T-helper 17 cell (primary cell): Measurements from ENCODE around the gene DFFB. TPM values are rescaled to one million over a fixed set of nuclear protein-coding genes. Genes with fewer than 3 reads are reported as not detected.
A peak's percentile ranks its signal among the peaks of the same experiment; 100 is the strongest.
"Not testable (repeated sequence)": the region's sequence is repeated elsewhere in the genome, so short reads cannot be mapped to it uniquely, and the experiment has no call there.

Experiments
- ATAC-seq: fragments of 150-1000 bp; cut with Tn5 transposase; 2 replicates; pipeline ENCODE4 v1.10.0; 2021; ENCODE audit warnings: mild to moderate bottlenecking, moderate library complexity
- DNase-seq, 3 donors: peaks; one replicate each; pipeline versions ENCODE4 v3.0.0 to v3.0.0-alpha.2; 2020 to 2021
- H3K9me3 ChIP-seq: one replicate; pipeline ENCODE4 v1.7.0; 2013; ENCODE audit warnings: low read length, mild to moderate bottlenecking; ENCODE audit not compliant: control insufficient read depth, poor library complexity, severe bottlenecking
- H3K27ac Mint-ChIP-seq: one replicate; pipeline ENCODE4 v1.8.0; 2022; ENCODE audit warnings: mild to moderate bottlenecking, moderate library complexity, mixed read lengths
- H3K27me3 Mint-ChIP-seq: one replicate; pipeline ENCODE4 v1.8.0; 2022; ENCODE audit warnings: mixed read lengths
- H3K36me3 Mint-ChIP-seq: one replicate; pipeline ENCODE4 v1.8.0; 2022; ENCODE audit warnings: low read depth, mixed read lengths
- H3K4me1 Mint-ChIP-seq: one replicate; pipeline ENCODE4 v1.8.0; 2022; ENCODE audit warnings: mild to moderate bottlenecking, mixed read lengths
- H3K4me3 Mint-ChIP-seq: one replicate; pipeline ENCODE4 v1.8.0; 2022; ENCODE audit warnings: mild to moderate bottlenecking, moderate library complexity, mixed read lengths
- total RNA-seq, 4 donors: library from RNA in 2 of 4; stranded (reverse) in 2 of 4; gene quantifications; one replicate each; pipeline ENCODE4 v1.2.3 and lab custom pipeline; 2022 to 2026

The DFFB gene
- total RNA-seq, 2 donors from 2014 or later: 14.9 to 15.3 TPM

DNA sequence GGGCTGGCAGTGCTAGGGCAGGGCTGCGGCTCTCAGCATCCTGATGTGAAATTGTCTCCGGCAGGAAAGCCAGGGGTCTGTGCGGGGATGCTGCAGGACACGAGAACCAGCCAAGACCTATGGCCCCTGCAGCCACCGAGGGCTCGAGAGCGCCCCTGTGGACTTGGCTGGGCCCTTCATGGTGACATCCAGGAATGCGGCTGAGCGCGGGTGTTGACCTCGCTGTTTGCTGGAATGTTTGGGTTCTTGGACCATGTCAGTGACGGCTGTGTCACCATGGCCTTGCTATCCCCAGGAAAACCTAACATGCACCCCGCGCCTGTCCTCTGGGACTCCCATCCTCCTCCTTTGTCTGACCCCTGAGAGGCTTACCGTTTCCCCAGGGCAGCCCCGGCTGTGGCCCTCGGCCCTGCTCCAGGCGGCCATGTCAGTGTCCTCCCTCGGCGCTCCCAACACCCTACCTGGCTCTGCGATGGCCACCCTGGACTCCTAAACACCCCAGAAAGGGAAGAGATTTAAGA lies 57.1 kb downstream of the DFFB start:
- peaks cover 17% of the 10 kb centered on the region for H3K27me3 Mint-ChIP-seq
- ATAC-seq (no peak), DNase-seq (no peak)
- H3K4me3 Mint-ChIP-seq: no peak overlapping the region
- peaks cover 2% of the 10 kb centered on the region for H3K4me1 Mint-ChIP-seq
- H3K36me3 Mint-ChIP-seq: no peaks in the 10 kb centered on the region
- H3K9me3 ChIP-seq: no peaks in the 10 kb centered on the region
- H3K27ac Mint-ChIP-seq: no peak overlapping the region

DNA sequence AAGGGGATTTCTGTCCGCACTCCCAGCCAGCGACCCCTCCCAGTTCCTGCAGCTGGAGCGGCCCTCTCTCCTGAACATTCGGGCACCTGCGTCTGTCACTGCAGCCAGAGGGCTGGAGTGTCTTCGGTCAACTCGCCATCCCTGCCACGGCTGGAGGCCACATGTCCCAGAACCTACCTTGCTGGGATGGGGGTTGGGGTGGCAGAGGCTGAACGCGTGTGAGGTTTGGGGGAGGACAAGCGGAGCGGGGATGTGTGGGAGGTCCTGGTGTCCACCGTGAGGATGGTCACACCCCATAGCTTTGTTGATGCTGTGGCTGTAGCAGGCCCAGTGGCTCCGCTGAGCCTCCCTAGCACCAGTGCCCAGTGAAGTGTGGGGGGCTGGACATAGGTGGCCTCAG lies 57.6 kb downstream of the DFFB start:
- Mint-ChIP-seq H3K27ac (no peak overlapping the region), H3K4me1 (peaks cover 2% of the 10 kb centered on the region), H3K36me3 (no peaks in the 10 kb centered on the region), H3K4me3 (no peak overlapping the region), H3K27me3 (peaks cover 16% of the 10 kb centered on the region)
- DNase-seq: no peak
- H3K9me3 ChIP-seq: no peaks in the 10 kb centered on the region
- no peak for ATAC-seq

GRCh38 chr1:3915551-3916121 lies 58.4 kb downstream of the DFFB start:
- peaks cover 2% of the 10 kb centered on the region for H3K4me1 Mint-ChIP-seq
- H3K27ac Mint-ChIP-seq: no peak overlapping the region
- no peak for DNase-seq
- H3K27me3 Mint-ChIP-seq: peaks cover 12% of the 10 kb centered on the region
- H3K4me3 Mint-ChIP-seq: no peak overlapping the region
- H3K36me3 Mint-ChIP-seq: no peaks in the 10 kb centered on the region
- ATAC-seq: no peak
- H3K9me3 ChIP-seq: no peaks in the 10 kb centered on the region

DNA sequence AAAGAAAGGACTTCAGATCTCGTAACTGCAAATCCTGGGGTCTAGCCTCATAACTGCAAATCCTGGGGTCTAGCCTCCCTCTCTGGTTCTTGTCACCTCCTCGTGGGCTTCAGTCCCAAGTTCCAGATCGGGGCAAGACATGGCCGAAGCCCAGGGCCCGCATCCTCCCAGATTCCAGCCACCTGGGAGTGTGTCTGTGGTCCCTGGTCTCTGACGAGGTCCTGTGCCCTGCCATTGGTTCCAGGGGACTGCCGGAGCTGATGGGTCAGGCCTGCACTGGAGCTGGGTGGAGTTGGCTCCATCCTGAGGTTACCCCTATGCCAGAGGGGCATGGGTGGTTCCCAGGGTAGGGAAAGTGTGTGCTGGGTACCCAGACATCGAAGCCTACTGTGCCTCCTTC lies 60.5 kb downstream of the DFFB start:
- Mint-ChIP-seq H3K27ac (no peak overlapping the region), H3K4me1 (peaks cover 4% of the 10 kb centered on the region), H3K36me3 (no peaks in the 10 kb centered on the region), H3K27me3 (peaks cover 16% of the 10 kb centered on the region), H3K4me3 (no peak overlapping the region)
- DNase-seq (no peak), ATAC-seq (no peak)
- H3K9me3 ChIP-seq: no peaks in the 10 kb centered on the region

GRCh38 chr1:3918359-3918758 lies 61.1 kb downstream of the DFFB start:
- H3K4me3 Mint-ChIP-seq, DNase-seq, H3K9me3 ChIP-seq, H3K27ac Mint-ChIP-seq, H3K4me1 Mint-ChIP-seq, ATAC-seq, H3K36me3 Mint-ChIP-seq: not testable (repeated sequence)
- H3K27me3 Mint-ChIP-seq: peaks cover 16% of the 10 kb centered on the region

GRCh38 chr1:3918966-3919611 lies 61.8 kb downstream of the DFFB start:
- no peak for ATAC-seq
- peak in 1 of 3 donors; percentile 5 for DNase-seq
- H3K4me3 Mint-ChIP-seq: no peak overlapping the region
- no peaks in the 10 kb centered on the region for H3K36me3 Mint-ChIP-seq
- no peak overlapping the region for H3K27ac Mint-ChIP-seq
- peaks cover 16% of the 10 kb centered on the region for H3K27me3 Mint-ChIP-seq
- H3K4me1 Mint-ChIP-seq: peaks cover 5% of the 10 kb centered on the region
- H3K9me3 ChIP-seq: no peaks in the 10 kb centered on the region

- no peaks in the 10 kb centered on the region for H3K9me3 ChIP-seq
- Mint-ChIP-seq H3K36me3 (no peaks in the 10 kb centered on the region), H3K27me3 (peaks cover 16% of the 10 kb centered on the region), H3K4me3 (no peak overlapping the region), H3K27ac (no peak overlapping the region), H3K4me1 (peaks cover 5% of the 10 kb centered on the region)
- no peak for ATAC-seq
- peak in 1 of 3 donors; percentile 5 for DNase-seq
Observed at GRCh38 chr1:3919706-3920105, 62.4 kb downstream of the DFFB start.

GRCh38 chr1:3921765-3922164 lies 64.5 kb downstream of the DFFB start:
- ATAC-seq (no peak), DNase-seq (no peak)
- Mint-ChIP-seq H3K27me3 (peaks cover 16% of the 10 kb centered on the region), H3K4me1 (peaks cover 7% of the 10 kb centered on the region), H3K4me3 (peak overlapping the region; percentile 70), H3K36me3 (peaks cover 2% of the 10 kb centered on the region), H3K27ac (no peak overlapping the region)
- no peaks in the 10 kb centered on the region for H3K9me3 ChIP-seq

- H3K36me3 Mint-ChIP-seq: peaks cover 2% of the 10 kb centered on the region
- peak overlapping the region; percentile 70 for H3K4me3 Mint-ChIP-seq
- peak; percentile 94 for ATAC-seq
- H3K27ac Mint-ChIP-seq: no peak overlapping the region
- H3K27me3 Mint-ChIP-seq: peaks cover 16% of the 10 kb centered on the region
- peaks cover 7% of the 10 kb centered on the region for H3K4me1 Mint-ChIP-seq
- no peaks in the 10 kb centered on the region for H3K9me3 ChIP-seq
- DNase-seq: peak in 1 of 3 donors; percentile 33
Observed at GRCh38 chr1:3922201-3922725, 65.0 kb downstream of the DFFB start.

- Mint-ChIP-seq H3K4me1 (peaks cover 7% of the 10 kb centered on the region), H3K36me3 (peaks cover 2% of the 10 kb centered on the region), H3K27ac (no peak overlapping the region), H3K4me3 (no peak overlapping the region), H3K27me3 (peaks cover 16% of the 10 kb centered on the region)
- ATAC-seq (no peak), DNase-seq (no peak)
- H3K9me3 ChIP-seq: no peaks in the 10 kb centered on the region
Observed at GRCh38 chr1:3922851-3923250, 65.6 kb downstream of the DFFB start.

DNA sequence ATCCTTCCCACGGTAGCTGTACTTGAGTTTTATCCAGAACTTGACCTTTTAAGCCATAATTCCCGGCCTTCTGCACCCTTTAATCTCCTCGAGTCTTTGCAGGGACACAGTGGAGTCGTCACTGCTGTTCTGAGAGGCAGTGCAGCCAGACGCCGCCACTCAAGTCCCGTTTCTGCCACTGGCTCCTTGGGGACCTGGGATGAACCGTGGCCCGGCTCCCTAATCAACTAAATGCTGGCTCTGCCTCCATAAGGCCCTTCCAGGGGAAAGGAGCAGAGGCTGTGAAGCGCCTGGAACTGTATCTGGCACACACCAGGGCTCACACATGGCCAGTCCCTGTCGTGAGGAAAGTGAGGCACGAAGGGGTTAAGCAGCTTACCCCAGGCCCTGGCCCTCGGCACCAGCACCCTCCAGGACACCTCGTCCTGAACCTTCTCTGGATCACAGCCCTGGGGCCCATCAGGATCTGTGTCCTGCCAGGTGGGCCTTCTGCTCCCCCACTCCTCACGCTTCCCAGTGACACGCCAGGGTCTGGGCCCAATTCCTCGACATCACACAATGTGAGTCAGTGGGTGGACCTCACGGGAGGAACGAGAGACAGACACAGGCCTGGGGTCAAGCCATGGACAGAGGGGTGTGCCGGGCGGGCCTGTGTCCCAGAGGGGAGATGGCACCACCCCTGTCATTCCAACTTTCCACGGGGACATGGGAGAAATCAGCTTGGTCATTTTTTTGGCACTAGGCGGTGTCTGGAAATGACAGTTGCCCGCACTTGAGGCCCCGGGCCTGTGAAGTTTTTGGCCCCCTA lies 66.3 kb downstream of the DFFB start:
- DNase-seq: no peak
- Mint-ChIP-seq H3K4me3 (no peak overlapping the region), H3K27ac (no peak overlapping the region), H3K27me3 (peaks cover 12% of the 10 kb centered on the region), H3K4me1 (peaks cover 7% of the 10 kb centered on the region), H3K36me3 (peaks cover 2% of the 10 kb centered on the region)
- no peak for ATAC-seq
- no peaks in the 10 kb centered on the region for H3K9me3 ChIP-seq

DNA sequence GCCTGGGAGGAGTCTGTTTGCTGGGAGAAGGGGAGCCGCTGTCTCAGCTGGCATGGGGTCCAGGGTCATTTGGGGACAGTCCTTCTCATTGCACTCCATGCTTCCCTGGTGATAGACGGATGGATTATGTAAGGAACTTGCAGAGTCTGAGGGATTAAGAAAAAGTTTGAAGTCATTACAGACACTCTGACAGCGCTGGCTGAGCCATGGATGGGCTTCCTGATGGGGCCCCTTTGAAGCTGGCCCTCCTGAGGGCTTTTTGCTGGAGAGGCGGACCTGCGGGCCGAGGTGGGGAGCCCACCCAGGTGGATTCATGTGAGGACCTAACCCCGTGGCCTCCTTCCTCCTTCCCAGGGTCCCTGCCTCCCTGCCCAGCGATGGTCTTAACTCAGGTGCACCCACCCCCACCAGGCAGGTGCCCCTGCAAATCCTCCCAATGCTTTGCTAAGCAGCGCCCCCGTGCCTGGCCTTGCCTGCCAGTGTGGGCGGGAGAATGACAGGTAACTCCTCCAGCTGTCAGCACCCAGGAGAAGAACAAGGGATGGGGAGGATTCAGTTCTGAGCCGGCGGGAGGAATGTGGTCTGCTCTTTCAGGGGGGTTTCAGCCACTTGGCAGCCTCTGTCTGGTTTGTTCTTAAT lies 67.0 kb downstream of the DFFB start:
- Mint-ChIP-seq H3K27ac (no peak overlapping the region), H3K36me3 (peaks cover 2% of the 10 kb centered on the region), H3K4me1 (peaks cover 7% of the 10 kb centered on the region), H3K27me3 (peaks cover 10% of the 10 kb centered on the region), H3K4me3 (no peak overlapping the region)
- ATAC-seq (no peak), DNase-seq (no peak)
- no peaks in the 10 kb centered on the region for H3K9me3 ChIP-seq

- H3K27ac Mint-ChIP-seq: no peak overlapping the region
- peak in 1 of 3 donors; percentile 5 for DNase-seq
- no peak for ATAC-seq
Observed at GRCh38 chr1:3924825-3925220, 67.5 kb downstream of the DFFB start.

More at GRCh38 chr1:3924825-3925220, 67.5 kb downstream of the DFFB start:
- no peaks in the 10 kb centered on the region for H3K9me3 ChIP-seq
- Mint-ChIP-seq H3K4me3 (no peak overlapping the region), H3K27me3 (peaks cover 10% of the 10 kb centered on the region), H3K36me3 (peaks cover 2% of the 10 kb centered on the region), H3K4me1 (peaks cover 7% of the 10 kb centered on the region)
